GM10248 (cell line): ENCODE measurements around the gene HNRNPUL1.

Source experiments
- CTCF ChIA-PET: fragments of 300-600 bp; sonication (Branson Sonifier 250); formaldehyde crosslinking; extraction: SDS; loops from one replicate; lab custom pipeline; 2021; ENCODE audit warnings: antibody characterized with exemption; lab: Yijun Ruan, JAX
- POLR2A ChIA-PET: fragments of 350-650 bp; sonication (Branson Sonifier 250); formaldehyde crosslinking; extraction: SDS; loops from one replicate; lab custom pipeline; 2020; ENCODE audit warnings: antibody characterized with exemption; lab: Yijun Ruan, JAX
- DNase-seq: peaks from one replicate; pipeline ENCODE4 v3.0.0; 2012; ENCODE audit errors: extremely low spot score
- TF ChIP-seq, protein P1 (sequence below): IDR thresholded peaks from 2 replicates; pipeline ENCODE4 v1.5.1; 2012; ENCODE audit warnings: mild to moderate bottlenecking, low read depth; ENCODE audit errors: extremely low read depth, missing control alignments, control extremely low read depth

Gene HNRNPUL1

DNA sequence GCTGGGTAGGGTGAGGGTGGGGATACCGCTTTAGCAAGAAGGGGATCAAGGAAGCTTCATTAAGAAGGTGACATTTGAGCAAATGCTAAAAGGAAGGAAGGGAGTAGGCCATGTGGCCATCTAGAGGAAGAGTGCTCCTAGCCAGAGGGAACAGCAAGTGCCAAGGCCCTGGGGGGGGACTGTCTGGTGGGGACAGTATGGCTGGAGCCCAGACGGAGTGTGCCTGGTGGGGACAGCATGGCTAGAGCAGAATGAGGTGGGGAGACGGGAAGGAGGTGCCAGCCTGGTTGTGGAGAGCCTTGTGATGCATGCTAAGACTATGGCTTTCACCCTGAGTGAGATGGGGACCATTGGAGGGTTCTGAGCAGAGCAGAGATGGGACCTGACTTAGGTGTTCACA, 91.6 kb downstream of the HNRNPUL1 start:
- TF ChIP-seq, protein P1, sequence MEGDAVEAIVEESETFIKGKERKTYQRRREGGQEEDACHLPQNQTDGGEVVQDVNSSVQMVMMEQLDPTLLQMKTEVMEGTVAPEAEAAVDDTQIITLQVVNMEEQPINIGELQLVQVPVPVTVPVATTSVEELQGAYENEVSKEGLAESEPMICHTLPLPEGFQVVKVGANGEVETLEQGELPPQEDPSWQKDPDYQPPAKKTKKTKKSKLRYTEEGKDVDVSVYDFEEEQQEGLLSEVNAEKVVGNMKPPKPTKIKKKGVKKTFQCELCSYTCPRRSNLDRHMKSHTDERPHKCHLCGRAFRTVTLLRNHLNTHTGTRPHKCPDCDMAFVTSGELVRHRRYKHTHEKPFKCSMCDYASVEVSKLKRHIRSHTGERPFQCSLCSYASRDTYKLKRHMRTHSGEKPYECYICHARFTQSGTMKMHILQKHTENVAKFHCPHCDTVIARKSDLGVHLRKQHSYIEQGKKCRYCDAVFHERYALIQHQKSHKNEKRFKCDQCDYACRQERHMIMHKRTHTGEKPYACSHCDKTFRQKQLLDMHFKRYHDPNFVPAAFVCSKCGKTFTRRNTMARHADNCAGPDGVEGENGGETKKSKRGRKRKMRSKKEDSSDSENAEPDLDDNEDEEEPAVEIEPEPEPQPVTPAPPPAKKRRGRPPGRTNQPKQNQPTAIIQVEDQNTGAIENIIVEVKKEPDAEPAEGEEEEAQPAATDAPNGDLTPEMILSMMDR, result no peak
- CTCF ChIA-PET, result interaction anchor here (0.8 to 6.7 kb wide), 5 partner anchors 8 to 47 kb away, joined by 3 to 68 read pairs (median 3); partner anchors contain the start of gene B9D2
- DNase-seq, result no peak
- POLR2A ChIA-PET, result interaction anchor here (0.8 to 1.2 kb wide), 2 partner anchors 8 to 85 kb away, joined by 4 read pairs; partner anchors contain the start of gene B9D2

DNA sequence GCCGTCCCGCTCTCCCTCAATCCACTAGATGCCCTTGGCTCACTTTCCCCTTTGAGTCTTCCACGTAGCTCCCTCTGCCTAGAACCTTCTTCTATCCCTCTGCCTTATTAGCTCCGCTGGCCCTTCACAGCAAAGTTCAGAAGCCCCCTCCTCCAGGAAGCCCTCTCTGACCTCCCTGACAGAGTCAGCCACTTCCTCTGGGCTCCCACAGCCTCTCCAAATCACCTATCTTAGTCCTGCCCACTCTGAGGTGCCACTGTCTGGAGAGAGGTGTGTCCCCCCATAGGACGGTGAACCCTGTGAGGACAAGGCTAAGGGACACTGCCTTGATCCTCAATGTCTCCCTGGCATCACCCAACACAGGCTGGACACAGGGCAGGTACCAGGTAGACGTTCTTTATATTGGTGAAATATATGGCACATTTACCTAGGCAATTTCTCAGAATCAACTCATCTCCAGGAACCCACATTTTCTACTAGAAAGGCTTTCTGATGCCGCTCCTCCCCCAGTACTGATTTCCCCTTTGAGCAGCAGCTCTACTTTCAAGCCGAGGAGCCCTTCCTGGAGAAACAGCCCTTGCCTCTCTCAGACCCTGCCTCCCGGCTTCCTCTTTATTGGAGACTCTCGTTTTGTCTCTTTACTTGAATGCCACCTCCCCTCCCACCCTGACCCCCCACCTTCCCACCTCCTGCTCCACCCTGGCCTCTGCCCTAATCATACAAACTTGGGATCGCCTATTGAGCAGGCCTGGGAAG, 93.0 kb downstream of the HNRNPUL1 start:
- CTCF ChIA-PET, result interaction anchor here (1.9 to 6.7 kb wide), 2 partner anchors 7 to 29 kb away, joined by 7 to 68 read pairs; partner anchors contain the start of gene B9D2

More for the DNA sequence above, 93.0 kb downstream of the HNRNPUL1 start:
- POLR2A ChIA-PET, result interaction anchor here (0.6 kb wide), 1 partner anchor 629 kb away, joined by 3 read pairs; no protein-coding TSS in a partner anchor
- DNase-seq, result no peak
- TF ChIP-seq, protein P1, result no peak
